Measurements from ENCODE around the gene DENND1A. TPM values are rescaled to one million over a fixed set of nuclear protein-coding genes. Genes with fewer than 3 reads are reported as not detected.
"Not testable (repeated sequence)": the region's sequence is repeated elsewhere in the genome, so short reads cannot be mapped to it uniquely, and the experiment has no call there.

Gene DENND1A
- polyA plus RNA-seq, 2 donors = 4.6 to 4.8 TPM

GRCh38 chr9:123952641-123953495 is 22.9 kb upstream of the DENND1A start:
- WGBS, 2 donors = 63 to 64% methylated on average over 9 of the region's 9 CpGs
- Histone ChIP-seq H3K9me3 (ENCODE audit: control insufficient read depth in 2 of 2, insufficient read depth in 1 of 2, low read depth in 1 of 2, low read length in 1 of 2) (peaks cover 0 to 2% of the 10 kb centered on the region in 2 donors), H3K36me3 (ENCODE audit: control insufficient read depth in 2 of 2, insufficient read depth in 2 of 2, low read length in 1 of 2) (no peaks in the 10 kb centered on the region), H3K4me3 (ENCODE audit: low read depth in 1 of 2, low read length in 2 of 2) (no peak overlapping the region), H3K27ac (ENCODE audit: low read depth in 2 of 2, low read length in 1 of 2) (no peak overlapping the region), H3K4me1 (ENCODE audit: control insufficient read depth in 2 of 2, insufficient read depth in 2 of 2, low read length in 1 of 2) (no peaks in the 10 kb centered on the region), H3K27me3 (ENCODE audit: control insufficient read depth in 1 of 2, insufficient read depth in 2 of 2, low read length in 2 of 2) (no peaks in the 10 kb centered on the region)

GRCh38 chr9:123948286-123948685 is 18.4 kb upstream of the DENND1A start:
- Histone ChIP-seq H3K27me3 (ENCODE audit: control insufficient read depth in 1 of 2, insufficient read depth in 2 of 2, low read length in 2 of 2) (no peaks in the 10 kb centered on the region), H3K9me3 (ENCODE audit: control insufficient read depth in 2 of 2, insufficient read depth in 1 of 2, low read depth in 1 of 2, low read length in 1 of 2) (peaks cover 0 to 2% of the 10 kb centered on the region in 2 donors), H3K36me3 (ENCODE audit: control insufficient read depth in 2 of 2, insufficient read depth in 2 of 2, low read length in 1 of 2) (no peaks in the 10 kb centered on the region), H3K4me3 (ENCODE audit: low read depth in 1 of 2, low read length in 2 of 2) (no peak overlapping the region), H3K4me1 (ENCODE audit: control insufficient read depth in 2 of 2, insufficient read depth in 2 of 2, low read length in 1 of 2) (no peaks in the 10 kb centered on the region), H3K27ac (ENCODE audit: low read depth in 2 of 2, low read length in 1 of 2) (no peak overlapping the region)
- 34 to 35% methylated on average over 3 of the region's 3 CpGs for WGBS, 2 donors

GRCh38 chr9:123947326-123947725 is 17.4 kb upstream of the DENND1A start:
- H3K27me3 ChIP-seq (ENCODE audit: control insufficient read depth in 1 of 2, insufficient read depth in 2 of 2, low read length in 2 of 2) = no peaks in the 10 kb centered on the region
- 94 to 96% methylated on average over 2 of the region's 2 CpGs for WGBS, 2 donors

GRCh38 chr9:123946101-123946821 is 16.3 kb upstream of the DENND1A start:
- H3K4me1 ChIP-seq (ENCODE audit: control insufficient read depth in 2 of 2, insufficient read depth in 2 of 2, low read length in 1 of 2) = no peaks in the 10 kb centered on the region
- H3K27me3 ChIP-seq (ENCODE audit: control insufficient read depth in 1 of 2, insufficient read depth in 2 of 2, low read length in 2 of 2) = no peaks in the 10 kb centered on the region
- 68 to 69% methylated on average over 8 of the region's 8 CpGs for WGBS, 2 donors
- peaks cover 0 to 2% of the 10 kb centered on the region in 2 donors for H3K9me3 ChIP-seq (ENCODE audit: control insufficient read depth in 2 of 2, insufficient read depth in 1 of 2, low read depth in 1 of 2, low read length in 1 of 2)
- H3K4me3 ChIP-seq (ENCODE audit: low read depth in 1 of 2, low read length in 2 of 2) = no peak overlapping the region
- H3K36me3 ChIP-seq (ENCODE audit: control insufficient read depth in 2 of 2, insufficient read depth in 2 of 2, low read length in 1 of 2) = no peaks in the 10 kb centered on the region
- no peak overlapping the region for H3K27ac ChIP-seq (ENCODE audit: low read depth in 2 of 2, low read length in 1 of 2)

More at GRCh38 chr9:123947326-123947725, 17.4 kb upstream of the DENND1A start:
- H3K36me3 ChIP-seq (ENCODE audit: control insufficient read depth in 2 of 2, insufficient read depth in 2 of 2, low read length in 1 of 2) = no peaks in the 10 kb centered on the region
- no peak overlapping the region for H3K27ac ChIP-seq (ENCODE audit: low read depth in 2 of 2, low read length in 1 of 2)
- no peaks in the 10 kb centered on the region for H3K4me1 ChIP-seq (ENCODE audit: control insufficient read depth in 2 of 2, insufficient read depth in 2 of 2, low read length in 1 of 2)
- H3K4me3 ChIP-seq (ENCODE audit: low read depth in 1 of 2, low read length in 2 of 2) = no peak overlapping the region
- peaks cover 0 to 2% of the 10 kb centered on the region in 2 donors for H3K9me3 ChIP-seq (ENCODE audit: control insufficient read depth in 2 of 2, insufficient read depth in 1 of 2, low read depth in 1 of 2, low read length in 1 of 2)

GRCh38 chr9:123945532-123945931 is 15.6 kb upstream of the DENND1A start:
- Histone ChIP-seq H3K9me3 (ENCODE audit: control insufficient read depth in 2 of 2, insufficient read depth in 1 of 2, low read depth in 1 of 2, low read length in 1 of 2) (peaks cover 0 to 2% of the 10 kb centered on the region in 2 donors), H3K4me1 (ENCODE audit: control insufficient read depth in 2 of 2, insufficient read depth in 2 of 2, low read length in 1 of 2) (no peaks in the 10 kb centered on the region), H3K27ac (ENCODE audit: low read depth in 2 of 2, low read length in 1 of 2) (no peak overlapping the region), H3K4me3 (ENCODE audit: low read depth in 1 of 2, low read length in 2 of 2) (no peak overlapping the region), H3K36me3 (ENCODE audit: control insufficient read depth in 2 of 2, insufficient read depth in 2 of 2, low read length in 1 of 2) (no peaks in the 10 kb centered on the region), H3K27me3 (ENCODE audit: control insufficient read depth in 1 of 2, insufficient read depth in 2 of 2, low read length in 2 of 2) (no peaks in the 10 kb centered on the region)
- WGBS, 2 donors = 87 to 88% methylated on average over 12 of the region's 12 CpGs

- not testable (repeated sequence) for H3K4me1 ChIP-seq (ENCODE audit: control insufficient read depth in 2 of 2, insufficient read depth in 2 of 2, low read length in 1 of 2); H3K27me3 ChIP-seq (ENCODE audit: control insufficient read depth in 1 of 2, insufficient read depth in 2 of 2, low read length in 2 of 2); H3K4me3 ChIP-seq (ENCODE audit: low read depth in 1 of 2, low read length in 2 of 2); H3K36me3 ChIP-seq (ENCODE audit: control insufficient read depth in 2 of 2, insufficient read depth in 2 of 2, low read length in 1 of 2); H3K9me3 ChIP-seq (ENCODE audit: control insufficient read depth in 2 of 2, insufficient read depth in 1 of 2, low read depth in 1 of 2, low read length in 1 of 2); H3K27ac ChIP-seq (ENCODE audit: low read depth in 2 of 2, low read length in 1 of 2)
- 90 to 95% methylated on average over 8 of the region's 8 CpGs for WGBS, 2 donors
Measured at GRCh38 chr9:123944464-123944863, 14.5 kb upstream of the DENND1A start.

GRCh38 chr9:123943671-123944070 is 13.7 kb upstream of the DENND1A start:
- 87 to 93% methylated on average over 2 of the region's 2 CpGs for WGBS, 2 donors
- Histone ChIP-seq H3K27me3 (ENCODE audit: control insufficient read depth in 1 of 2, insufficient read depth in 2 of 2, low read length in 2 of 2) (no peaks in the 10 kb centered on the region), H3K36me3 (ENCODE audit: control insufficient read depth in 2 of 2, insufficient read depth in 2 of 2, low read length in 1 of 2) (no peaks in the 10 kb centered on the region), H3K4me1 (ENCODE audit: control insufficient read depth in 2 of 2, insufficient read depth in 2 of 2, low read length in 1 of 2) (no peaks in the 10 kb centered on the region), H3K4me3 (ENCODE audit: low read depth in 1 of 2, low read length in 2 of 2) (no peak overlapping the region), H3K27ac (ENCODE audit: low read depth in 2 of 2, low read length in 1 of 2) (no peak overlapping the region), H3K9me3 (ENCODE audit: control insufficient read depth in 2 of 2, insufficient read depth in 1 of 2, low read depth in 1 of 2, low read length in 1 of 2) (no peaks in the 10 kb centered on the region)

- no peaks in the 10 kb centered on the region for H3K4me1 ChIP-seq (ENCODE audit: control insufficient read depth in 2 of 2, insufficient read depth in 2 of 2, low read length in 1 of 2)
- H3K36me3 ChIP-seq (ENCODE audit: control insufficient read depth in 2 of 2, insufficient read depth in 2 of 2, low read length in 1 of 2) = no peaks in the 10 kb centered on the region
- H3K27me3 ChIP-seq (ENCODE audit: control insufficient read depth in 1 of 2, insufficient read depth in 2 of 2, low read length in 2 of 2) = no peaks in the 10 kb centered on the region
- no peaks in the 10 kb centered on the region for H3K9me3 ChIP-seq (ENCODE audit: control insufficient read depth in 2 of 2, insufficient read depth in 1 of 2, low read depth in 1 of 2, low read length in 1 of 2)
- H3K27ac ChIP-seq (ENCODE audit: low read depth in 2 of 2, low read length in 1 of 2) = no peak overlapping the region
- H3K4me3 ChIP-seq (ENCODE audit: low read depth in 1 of 2, low read length in 2 of 2) = no peak overlapping the region
- 71 to 76% methylated on average over 10 of the region's 10 CpGs for WGBS, 2 donors
Measured at GRCh38 chr9:123942542-123942941, 12.6 kb upstream of the DENND1A start.

- no peak overlapping the region for H3K4me3 ChIP-seq (ENCODE audit: low read depth in 1 of 2, low read length in 2 of 2)
- H3K4me1 ChIP-seq (ENCODE audit: control insufficient read depth in 2 of 2, insufficient read depth in 2 of 2, low read length in 1 of 2) = no peaks in the 10 kb centered on the region
- no peaks in the 10 kb centered on the region for H3K9me3 ChIP-seq (ENCODE audit: control insufficient read depth in 2 of 2, insufficient read depth in 1 of 2, low read depth in 1 of 2, low read length in 1 of 2)
- WGBS, 2 donors = 72 to 78% methylated on average over 7 of the region's 7 CpGs
- no peaks in the 10 kb centered on the region for H3K36me3 ChIP-seq (ENCODE audit: control insufficient read depth in 2 of 2, insufficient read depth in 2 of 2, low read length in 1 of 2)
- no peaks in the 10 kb centered on the region for H3K27me3 ChIP-seq (ENCODE audit: control insufficient read depth in 1 of 2, insufficient read depth in 2 of 2, low read length in 2 of 2)
- H3K27ac ChIP-seq (ENCODE audit: low read depth in 2 of 2, low read length in 1 of 2) = no peak overlapping the region
Measured at GRCh38 chr9:123941524-123942070, 11.7 kb upstream of the DENND1A start.

All from esophagus (tissue), 2 donors.